Erythroblast (primary cell): ENCODE measurements around the gene SLF2.

Experiments used
- DNase-seq, 2 experiments: peaks; one replicate each; lab custom pipeline; 2025; lab: John Stamatoyannopoulos, UW
- GATA1 ChIP-seq: IDR thresholded peaks from 2 replicates; pipeline ENCODE4 v1.6.1; 2011; ENCODE audit warnings: low read depth, mild to moderate bottlenecking, control low read depth, low read length, moderate library complexity
- POLR2A ChIP-seq: IDR thresholded peaks from 2 replicates; pipeline ENCODE4 v1.6.1; 2011; ENCODE audit warnings: mild to moderate bottlenecking, low read length

The SLF2 gene

GRCh38 chr10:100886521-100886920 is 26.2 kb upstream of the SLF2 start:
- no peak for DNase-seq
- TF ChIP-seq POLR2A = no peak

- TF ChIP-seq POLR2A (no peak), GATA1 (no peak)
- DNase-seq = no peak
Observed at GRCh38 chr10:100886963-100887362, 25.8 kb upstream of the SLF2 start.

- no peak for TF ChIP-seq GATA1
- no peak for TF ChIP-seq POLR2A
Observed at GRCh38 chr10:100887761-100888296, 24.9 kb upstream of the SLF2 start.

GRCh38 chr10:100888957-100889356 is 23.8 kb upstream of the SLF2 start:
- DNase-seq = peak in 1 of 2 experiments; percentile 12

More at GRCh38 chr10:100887761-100888296, 24.9 kb upstream of the SLF2 start:
- no peak for DNase-seq

GRCh38 chr10:100889546-100889945 is 23.2 kb upstream of the SLF2 start:
- DNase-seq = no peak
- TF ChIP-seq GATA1 (no peak), POLR2A (no peak)

More at GRCh38 chr10:100888957-100889356, 23.8 kb upstream of the SLF2 start:
- no peak for TF ChIP-seq POLR2A
- no peak for TF ChIP-seq GATA1

GRCh38 chr10:100890141-100890672 is 22.6 kb upstream of the SLF2 start:
- DNase-seq = no peak
- TF ChIP-seq POLR2A (no peak), GATA1 (no peak)

GRCh38 chr10:100890673-100891317 is 22.0 kb upstream of the SLF2 start:
- TF ChIP-seq GATA1 = no peak
- no peak for TF ChIP-seq POLR2A
- no peak for DNase-seq

- TF ChIP-seq GATA1 (no peak), POLR2A (no peak)
- DNase-seq = no peak
Observed at GRCh38 chr10:100894033-100894432, 18.7 kb upstream of the SLF2 start.

- no peak for TF ChIP-seq POLR2A
- no peak for TF ChIP-seq GATA1
- no peak for DNase-seq
Observed at GRCh38 chr10:100894589-100895294, 18.0 kb upstream of the SLF2 start.

GRCh38 chr10:100895346-100895745 is 17.4 kb upstream of the SLF2 start:
- TF ChIP-seq GATA1 (no peak), POLR2A (no peak)
- DNase-seq = no peak

- TF ChIP-seq GATA1 (no peak), POLR2A (no peak)
- no peak for DNase-seq
Observed at GRCh38 chr10:100895896-100896295, 16.9 kb upstream of the SLF2 start.

- DNase-seq = no peak
- TF ChIP-seq POLR2A (no peak), GATA1 (no peak)
Observed at GRCh38 chr10:100896876-100897461, 15.8 kb upstream of the SLF2 start.

- DNase-seq = no peak
- TF ChIP-seq POLR2A = no peak
- TF ChIP-seq GATA1 = no peak
Observed at GRCh38 chr10:100897976-100898375, 14.8 kb upstream of the SLF2 start.

- DNase-seq = no peak
- TF ChIP-seq GATA1 = no peak
Observed at GRCh38 chr10:100899171-100899570, 13.6 kb upstream of the SLF2 start.

GRCh38 chr10:100901051-100901450 is 11.7 kb upstream of the SLF2 start:
- TF ChIP-seq GATA1 (no peak), POLR2A (no peak)

More at GRCh38 chr10:100901051-100901450, 11.7 kb upstream of the SLF2 start:
- no peak for DNase-seq
